HepG2 (cell line): ENCODE measurements around the gene TMEM14A. TPM values are rescaled to one million over a fixed set of nuclear protein-coding genes. Genes with fewer than 3 reads are reported as not detected.

ENCODE experiments used
- BCL6 ChIP-seq: IDR thresholded peaks from 2 replicates; pipeline ENCODE4 v1.6.1; 2016; ENCODE audit warnings: missing genetic modification reagents, missing compliant biosample characterization
- BCLAF1 ChIP-seq: fragments of 450-650 bp; IDR thresholded peaks from 2 replicates; pipeline ENCODE4 v1.6.1; 2017; ENCODE audit warnings: mild to moderate bottlenecking
- BRF2 ChIP-seq: sonication (generic); formaldehyde crosslinking; IDR thresholded peaks from 2 replicates; pipeline ENCODE4 v1.8.1; 2022; ENCODE audit warnings: mild to moderate bottlenecking, missing genetic modification reagents
- GMEB2 ChIP-seq: IDR thresholded peaks from 2 replicates; pipeline ENCODE4 v1.6.1; 2016; ENCODE audit warnings: missing biosample characterization, missing genetic modification reagents, low read depth
- KLF16 ChIP-seq, 2 experiments: sonication (generic) in 1 of 2; formaldehyde crosslinking in 1 of 2; IDR thresholded peaks; 2 replicates each; pipeline versions ENCODE4 v1.6.1 to v1.8.0; 2016 to 2023; ENCODE audit warnings: missing genetic modification reagents in 2 of 2, missing compliant biosample characterization in 1 of 2
- MTF2 ChIP-seq: sonication (generic); formaldehyde crosslinking; IDR thresholded peaks from 2 replicates; pipeline ENCODE4 v1.5.0; 2020; ENCODE audit warnings: missing genetic modification reagents, borderline replicate concordance
- NCOA1 ChIP-seq: sonication (generic); formaldehyde crosslinking; IDR thresholded peaks from 2 replicates; pipeline ENCODE4 v1.9.0; 2021; ENCODE audit warnings: missing genetic modification reagents
- PBX2 ChIP-seq: IDR thresholded peaks from 2 replicates; pipeline ENCODE4 v1.6.1; 2016; ENCODE audit warnings: control low read depth
- THYN1 ChIP-seq: sonication (generic); formaldehyde crosslinking; IDR thresholded peaks from 2 replicates; pipeline ENCODE4 v1.8.1; 2023; ENCODE audit warnings: low read depth, mild to moderate bottlenecking, moderate library complexity, missing genetic modification reagents, borderline replicate concordance
- TOE1 ChIP-seq: sonication (generic); formaldehyde crosslinking; IDR thresholded peaks from 2 replicates; pipeline ENCODE4 v1.4.0; 2020; ENCODE audit warnings: mild to moderate bottlenecking, missing genetic modification reagents
- ZNF10 ChIP-seq: sonication (generic); formaldehyde crosslinking; IDR thresholded peaks from 2 replicates; pipeline ENCODE4 v1.4.0; 2020; ENCODE audit warnings: mild to moderate bottlenecking, low read depth, missing genetic modification reagents, borderline replicate concordance
- ZNF484 ChIP-seq: sonication (generic); formaldehyde crosslinking; IDR thresholded peaks from 2 replicates; pipeline ENCODE4 v1.5.1; 2020; ENCODE audit warnings: mild to moderate bottlenecking, low read depth, missing genetic modification reagents, borderline replicate concordance
- ZNF598 ChIP-seq: sonication (generic); formaldehyde crosslinking; IDR thresholded peaks from 2 replicates; pipeline ENCODE4 v1.5.1; 2020; ENCODE audit warnings: mild to moderate bottlenecking, missing genetic modification reagents, borderline replicate concordance
- ZNF605 ChIP-seq: sonication (generic); formaldehyde crosslinking; IDR thresholded peaks from 2 replicates; pipeline ENCODE4 v1.8.0; 2022; ENCODE audit warnings: mild to moderate bottlenecking, missing genetic modification reagents
- ZNF614 ChIP-seq: IDR thresholded peaks from 2 replicates; pipeline ENCODE4 v1.6.1; 2018; ENCODE audit warnings: missing biosample characterization, missing genetic modification reagents, inconsistent platforms, borderline replicate concordance
- ZNF674 ChIP-seq: sonication (generic); formaldehyde crosslinking; IDR thresholded peaks from 2 replicates; pipeline ENCODE4 v1.5.0; 2020; ENCODE audit warnings: low read depth, mild to moderate bottlenecking, missing genetic modification reagents
- ZNF775 ChIP-seq: sonication (generic); formaldehyde crosslinking; IDR thresholded peaks from 2 replicates; pipeline ENCODE4 v1.4.0; 2020; ENCODE audit warnings: missing genetic modification reagents, mild to moderate bottlenecking, moderate library complexity, borderline replicate concordance
- ZNF776 ChIP-seq: sonication (generic); formaldehyde crosslinking; IDR thresholded peaks from 2 replicates; pipeline ENCODE4 v1.4.0; 2020; ENCODE audit warnings: mild to moderate bottlenecking, missing genetic modification reagents
- ZNF800 ChIP-seq: sonication (generic); formaldehyde crosslinking; IDR thresholded peaks from 2 replicates; pipeline ENCODE4 v1.4.0; 2020; ENCODE audit warnings: missing genetic modification reagents
- ZSCAN22 ChIP-seq: sonication (generic); formaldehyde crosslinking; IDR thresholded peaks from 2 replicates; pipeline ENCODE4 v1.4.0; 2020; ENCODE audit warnings: mild to moderate bottlenecking, missing genetic modification reagents
- polyA plus RNA-seq, 8 experiments: library from polyadenylated mRNA; depleted of rRNA in 3 of 8; stranded (reverse) in 7 of 8; unstranded in 1 of 8; fragments of >200 nt; fragmentation: Illumina TruSeq in 4 of 8; extraction: Trizol in 4 of 8; gene quantifications; 2 replicates each; pipeline versions ENCODE4 v1.2.1 to v1.2.3, GENCODE V29; 2011 to 2016; ENCODE audit warnings: low read depth in 4 of 8, missing spikeins in 1 of 8, mixed read lengths in 1 of 8; ENCODE audit not compliant: insufficient read depth in 1 of 8
- total RNA-seq, 5 experiments: library from RNA; depleted of rRNA; stranded (reverse); fragments of >200 nt; fragmentation: Illumina TruSeq; extraction: Trizol; gene quantifications; 2 replicates each; pipeline ENCODE4 v1.2.3, GENCODE V29; 2016; ENCODE audit warnings: low read depth in 1 of 5

The TMEM14A gene
- total and polyA plus RNA-seq, 2 of the 13 experiments (the other 11 are each of a cell fraction or from before 2014, with no cell fraction given), result 24.6 to 73.7 TPM

- no peak for TF ChIP-seq PBX2
- no peak for TF ChIP-seq GMEB2
- TF ChIP-seq THYN1 (CRISPR knock-in tag), result no peak
- TF ChIP-seq TOE1 (CRISPR knock-in tag), result 0 out of 2 replicates have a peak, but pooled peaks have one; percentile 21
- TF ChIP-seq ZNF800 (CRISPR knock-in tag), result no peak
- peak; percentile 83; the same call in 1 of the 2 replicates for TF ChIP-seq NCOA1 (CRISPR knock-in tag)
- no peak for TF ChIP-seq ZNF776 (CRISPR knock-in tag)
- TF ChIP-seq ZNF614 (CRISPR knock-in tag), result 0 out of 2 replicates have a peak, but pooled peaks have one; percentile 27
- TF ChIP-seq ZNF605, result no peak
- 0 out of 2 replicates have a peak, but pooled peaks have one; percentile 68 for TF ChIP-seq MTF2 (CRISPR knock-in tag)
- no peak for TF ChIP-seq BCL6 (CRISPR knock-in tag)
- 0 out of 4 replicates have a peak, but pooled peaks of 1 of the 2 experiments have one; percentile 13 for TF ChIP-seq KLF16 (CRISPR knock-in tag; IDR thresholded peaks at IDR 0.05)
- no peak for TF ChIP-seq BRF2 (CRISPR knock-in tag)
- TF ChIP-seq BCLAF1, result no peak
- TF ChIP-seq ZSCAN22 (CRISPR knock-in tag), result 0 out of 2 replicates have a peak, but pooled peaks have one; percentile 15
- 0 out of 2 replicates have a peak, but pooled peaks have one; percentile 9 for TF ChIP-seq ZNF674 (CRISPR knock-in tag)
- TF ChIP-seq ZNF484 (CRISPR knock-in tag), result 0 out of 2 replicates have a peak, but pooled peaks have one; percentile 61
- 0 out of 2 replicates have a peak, but pooled peaks have one; percentile 42 for TF ChIP-seq ZNF775 (CRISPR knock-in tag)
- no peak for TF ChIP-seq ZNF10
- no peak for TF ChIP-seq ZNF598 (CRISPR knock-in tag)
Observed at GRCh38 chr6:52664991-52665686, 5.8 kb upstream of the TMEM14A start (continued).
